GM19467 (cell line): ENCODE data around the gene PRKAG2.

Source experiments
- ATAC-seq: cut with Tn5 transposase; IDR thresholded peaks from one replicate; pipeline ENCODE4 v1.9.1; 2021; ENCODE audit warnings: mild to moderate bottlenecking, moderate library complexity; ENCODE audit not compliant: unreplicated experiment

The PRKAG2 gene

GRCh38 chr7:151719031-151719896 is 157.7 kb downstream of the PRKAG2 start:
- no peak for ATAC-seq

- no peak for ATAC-seq
These were observed 159.0 kb downstream of the PRKAG2 start for GRCh38 chr7:151717918-151718317.

- ATAC-seq, result no peak
These were observed 159.5 kb downstream of the PRKAG2 start for GRCh38 chr7:151717415-151717814.

GRCh38 chr7:151716323-151716722 is 160.6 kb downstream of the PRKAG2 start:
- ATAC-seq, result no peak

GRCh38 chr7:151715666-151716315 is 161.1 kb downstream of the PRKAG2 start:
- no peak for ATAC-seq

- no peak for ATAC-seq
These were observed 162.7 kb downstream of the PRKAG2 start for GRCh38 chr7:151714201-151714600.

- ATAC-seq, result no peak
These were observed 164.1 kb downstream of the PRKAG2 start for GRCh38 chr7:151712810-151713125.

- ATAC-seq, result no peak
These were observed 164.8 kb downstream of the PRKAG2 start for GRCh38 chr7:151711906-151712809.

- ATAC-seq, result no peak
These were observed 165.5 kb downstream of the PRKAG2 start for GRCh38 chr7:151711435-151711872.

- ATAC-seq, result no peak
These were observed 166.1 kb downstream of the PRKAG2 start for GRCh38 chr7:151710646-151711434.

GRCh38 chr7:151710121-151710640 is 166.7 kb downstream of the PRKAG2 start:
- no peak for ATAC-seq

- ATAC-seq, result no peak
These were observed 167.5 kb downstream of the PRKAG2 start for GRCh38 chr7:151709141-151710038.

- ATAC-seq, result no peak
These were observed 168.3 kb downstream of the PRKAG2 start for GRCh38 chr7:151708610-151709009.

GRCh38 chr7:151707757-151708156 is 169.2 kb downstream of the PRKAG2 start:
- no peak for ATAC-seq

- no peak for ATAC-seq
These were observed 169.8 kb downstream of the PRKAG2 start for GRCh38 chr7:151707105-151707469.

GRCh38 chr7:151706277-151707104 is 170.4 kb downstream of the PRKAG2 start:
- ATAC-seq, result no peak

- ATAC-seq, result no peak
These were observed 171.2 kb downstream of the PRKAG2 start for GRCh38 chr7:151705636-151706276.
